GM12892 (cell line): ENCODE data around the gene SHOX.

Source experiments
- DNase-seq: peaks from one replicate; pipeline ENCODE4 v3.0.0; 2011; ENCODE audit not compliant: insufficient read length
- FAIRE-seq: peaks from 2 replicates; lab custom pipeline; 2011; peaks lifted over from hg19 to GRCh38; lab: Jason Lieb, UNC
- POLR2A ChIP-seq: IDR thresholded peaks from 2 replicates; pipeline ENCODE4 v1.6.1; 2011; ENCODE audit warnings: low read depth, low read length, control low read depth
- POLR2AphosphoS5 ChIP-seq: IDR thresholded peaks from 2 replicates; pipeline ENCODE4 v1.6.1; 2011; ENCODE audit warnings: low read depth, low read length, control low read depth
- TAF1 ChIP-seq: IDR thresholded peaks from 2 replicates; pipeline ENCODE4 v1.6.1; 2011; ENCODE audit warnings: low read depth, mild to moderate bottlenecking, control low read depth, low read length, borderline replicate concordance

SHOX gene

DNA sequence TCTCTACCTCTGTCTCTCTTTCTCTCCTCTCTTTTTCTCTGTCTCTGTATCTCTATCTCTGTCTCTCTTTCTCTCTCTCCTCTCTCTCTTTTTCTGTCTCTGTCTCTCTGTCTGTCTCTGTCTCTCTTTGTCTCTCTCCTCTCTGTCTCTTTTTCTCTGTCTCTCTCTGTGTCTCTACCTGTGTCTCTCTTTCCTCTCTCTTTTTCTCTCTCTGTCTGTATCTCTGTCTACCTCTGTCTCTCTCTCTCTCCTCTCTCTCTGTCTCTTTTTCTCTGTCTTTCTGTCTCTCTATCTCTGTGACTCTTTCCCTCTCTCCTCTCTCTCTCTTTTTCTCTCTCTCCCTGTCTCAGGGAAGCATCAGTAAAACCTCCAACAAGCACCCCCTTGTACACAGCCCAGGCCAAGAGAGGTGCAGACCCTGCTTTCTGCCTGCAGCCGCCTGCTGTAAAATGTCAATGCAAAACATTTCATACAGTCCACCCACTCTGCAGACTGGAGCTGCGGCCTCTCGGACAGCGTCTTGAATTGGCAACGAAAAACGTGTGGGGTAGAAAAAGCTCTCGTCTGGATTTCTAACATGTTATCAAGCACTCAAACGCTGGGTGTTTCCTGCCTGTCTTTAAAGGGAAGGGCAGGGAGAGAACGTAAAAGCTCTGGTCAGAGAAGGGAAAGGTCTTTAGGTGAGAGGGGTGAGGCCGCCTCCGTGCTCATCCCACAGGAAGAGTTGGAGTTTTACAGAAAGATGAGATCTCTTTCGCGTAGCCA lies 3.7 kb upstream of the SHOX start:
- TF ChIP-seq TAF1 (no peak), POLR2A (no peak), POLR2AphosphoS5 (no peak)
- FAIRE-seq (no peak), DNase-seq (no peak)

GRCh38 chrX:627510-627981 lies 3.0 kb upstream of the SHOX start:
- DNase-seq, result no peak
- TF ChIP-seq TAF1 (no peak), POLR2AphosphoS5 (no peak), POLR2A (no peak)
- FAIRE-seq, result no peak

GRCh38 chrX:627995-628394 lies 2.6 kb upstream of the SHOX start:
- TF ChIP-seq POLR2AphosphoS5, result no peak
- no peak for TF ChIP-seq TAF1
- no peak for TF ChIP-seq POLR2A
- DNase-seq (no peak), FAIRE-seq (no peak)

DNA sequence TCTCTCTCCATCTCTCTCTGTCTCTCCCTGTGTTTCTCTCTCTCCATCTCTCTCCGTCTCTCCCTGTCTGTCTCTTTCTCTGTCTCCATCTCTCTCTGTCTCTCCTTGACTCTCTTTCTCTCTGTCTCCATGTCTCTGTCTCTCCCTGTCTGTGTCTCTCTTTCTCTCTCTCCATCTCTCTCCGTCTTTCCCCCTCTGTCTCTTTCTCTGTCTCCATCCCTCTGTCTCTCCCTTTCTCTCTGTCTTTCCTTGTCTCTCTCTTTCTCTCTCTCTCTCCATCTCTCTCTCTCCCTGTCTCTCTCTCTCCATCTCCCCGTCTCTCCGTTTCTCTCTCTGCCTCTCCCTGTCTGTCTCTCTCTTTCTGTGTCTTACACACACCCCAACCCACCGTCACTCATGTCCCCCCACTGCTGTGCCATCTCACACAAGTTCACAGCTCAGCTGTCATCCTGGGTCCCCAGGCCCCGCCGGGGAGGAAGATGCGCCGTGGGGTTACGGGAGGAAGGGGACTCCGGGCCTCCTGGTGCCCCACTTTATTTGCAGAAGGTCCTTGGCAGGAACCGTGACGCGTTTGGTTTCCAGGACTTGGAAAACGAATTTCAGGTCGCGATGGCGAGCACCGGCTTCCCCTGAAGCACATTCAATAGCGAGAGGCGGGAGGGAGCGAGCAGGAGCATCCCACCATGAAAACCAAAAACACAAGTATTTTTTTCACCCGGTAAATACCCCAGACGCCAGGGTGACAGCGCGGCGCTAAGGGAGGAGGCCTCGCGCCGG lies 1.2 kb upstream of the SHOX start:
- no peak for FAIRE-seq
- DNase-seq, result no peak
- TF ChIP-seq POLR2AphosphoS5 (no peak), POLR2A (no peak), TAF1 (no peak)

DNA sequence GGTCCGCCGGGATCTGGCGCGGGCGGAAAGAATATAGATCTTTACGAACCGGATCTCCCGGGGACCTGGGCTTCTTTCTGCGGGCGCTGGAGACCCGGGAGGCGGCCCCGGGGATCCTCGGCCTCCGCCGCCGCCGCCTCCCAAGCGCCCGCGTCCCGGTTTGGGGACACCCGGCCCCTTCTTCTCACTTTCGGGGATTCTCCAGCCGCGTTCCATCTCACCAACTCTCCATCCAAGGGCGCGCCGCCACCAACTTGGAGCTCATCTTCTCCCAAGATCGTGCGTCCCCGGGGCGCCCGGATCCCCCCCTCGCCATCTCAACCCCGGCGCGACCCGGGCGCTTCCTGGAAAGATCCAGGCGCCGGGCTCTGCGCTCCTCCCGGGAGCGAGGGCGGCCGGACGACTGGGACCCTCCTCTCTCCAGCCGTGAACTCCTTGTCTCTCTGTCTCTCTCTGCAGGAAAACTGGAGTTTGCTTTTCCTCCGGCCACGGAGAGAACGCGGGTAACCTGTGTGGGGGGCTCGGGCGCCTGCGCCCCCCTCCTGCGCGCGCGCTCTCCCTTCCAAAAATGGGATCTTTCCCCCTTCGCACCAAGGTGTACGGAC lies 482 bp upstream of the SHOX start:
- no peak for FAIRE-seq
- TF ChIP-seq TAF1, result no peak
- no peak for TF ChIP-seq POLR2AphosphoS5
- no peak for TF ChIP-seq POLR2A
- no peak for DNase-seq

DNA sequence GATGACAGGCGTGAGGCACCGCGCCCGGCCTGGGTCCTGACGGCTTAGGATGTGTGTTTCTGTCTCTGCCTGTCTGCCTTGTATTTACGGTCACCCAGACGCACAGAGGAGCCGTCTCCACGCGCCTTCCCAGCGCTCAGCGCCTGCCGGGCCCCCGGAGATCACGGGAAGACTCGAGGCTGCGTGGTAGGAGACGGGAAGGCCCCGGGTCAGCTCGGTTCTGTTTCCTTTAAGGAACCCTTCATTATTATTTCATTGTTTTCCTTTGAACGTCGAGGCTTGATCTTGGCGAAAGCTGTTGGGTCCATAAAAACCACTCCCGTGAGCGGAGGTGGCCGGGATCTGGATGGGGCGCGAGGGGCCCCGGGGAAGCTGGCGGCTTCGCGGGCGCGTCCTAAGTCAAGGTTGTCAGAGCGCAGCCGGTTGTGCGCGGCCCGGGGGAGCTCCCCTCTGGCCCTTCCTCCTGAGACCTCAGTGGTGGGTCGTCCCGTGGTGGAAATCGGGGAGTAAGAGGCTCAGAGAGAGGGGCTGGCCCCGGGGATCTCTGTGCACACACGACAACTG lies 1.3 kb downstream of the SHOX start:
- no peak for DNase-seq
- no peak for TF ChIP-seq TAF1
- TF ChIP-seq POLR2AphosphoS5, result no peak
- no peak for TF ChIP-seq POLR2A
- FAIRE-seq, result no peak

GRCh38 chrX:632366-633042 lies 1.9 kb downstream of the SHOX start:
- TF ChIP-seq POLR2AphosphoS5 (no peak), TAF1 (no peak), POLR2A (no peak)
- DNase-seq (no peak), FAIRE-seq (no peak)

GRCh38 chrX:633043-633984 lies 2.7 kb downstream of the SHOX start:
- DNase-seq (no peak), FAIRE-seq (no peak)
- TF ChIP-seq POLR2AphosphoS5 (no peak), TAF1 (no peak), POLR2A (no peak)

DNA sequence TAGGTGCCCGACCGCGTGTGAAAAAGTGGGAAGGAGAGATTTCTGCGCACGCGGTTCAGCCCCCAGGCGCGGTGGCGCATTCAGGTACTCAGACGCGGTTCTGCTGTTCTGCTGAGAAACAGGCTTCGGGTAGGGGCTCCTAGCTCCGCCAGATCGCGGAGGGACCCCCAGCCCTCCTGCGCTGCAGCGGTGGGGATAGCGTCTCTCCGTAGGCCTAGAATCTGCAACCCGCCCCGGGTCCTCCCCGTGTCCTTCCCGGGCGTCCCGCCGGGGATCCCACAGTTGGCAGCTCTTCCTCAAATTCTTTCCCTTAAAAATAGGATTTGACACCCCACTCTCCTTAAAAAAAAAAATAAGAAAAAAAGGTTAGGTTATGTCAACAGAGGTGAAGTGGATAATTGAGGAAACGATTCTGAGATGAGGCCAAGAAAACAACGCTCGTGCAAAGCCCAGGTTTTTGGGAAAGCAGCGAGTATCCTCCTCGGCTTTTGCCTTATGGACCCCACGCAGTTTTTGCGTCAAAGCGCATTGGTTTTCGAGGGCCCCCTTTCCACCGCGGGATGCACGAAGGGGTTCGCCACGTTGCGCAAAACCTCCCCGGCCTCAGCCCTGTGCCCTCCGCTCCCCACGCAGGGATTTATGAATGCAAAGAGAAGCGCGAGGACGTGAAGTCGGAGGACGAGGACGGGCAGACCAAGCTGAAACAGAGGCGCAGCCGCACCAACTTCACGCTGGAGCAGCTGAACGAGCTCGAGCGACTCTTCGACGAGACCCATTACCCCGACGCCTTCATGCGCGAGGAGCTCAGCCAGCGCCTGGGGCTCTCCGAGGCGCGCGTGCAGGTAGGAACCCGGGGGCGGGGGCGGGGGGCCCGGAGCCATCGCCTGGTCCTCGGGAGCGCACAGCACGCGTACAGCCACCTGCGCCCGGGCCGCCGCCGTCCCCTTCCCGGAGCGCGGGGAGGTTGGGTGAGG lies 3.7 kb downstream of the SHOX start:
- no peak for FAIRE-seq
- TF ChIP-seq POLR2A, result no peak
- TF ChIP-seq POLR2AphosphoS5, result no peak
- no peak for TF ChIP-seq TAF1

More for the DNA sequence above, 3.7 kb downstream of the SHOX start:
- no peak for DNase-seq
